Keratinocyte (primary cell): ENCODE data around the gene FBLN7. TPM values are rescaled to one million over a fixed set of nuclear protein-coding genes. Genes with fewer than 3 reads are reported as not detected.

Experiments used
- DNase-seq: peaks from one replicate; pipeline ENCODE4 v3.0.0-alpha.2; 2011; ENCODE audit warnings: low read depth, missing footprints, low spot score
- FAIRE-seq: peaks from 2 replicates; lab custom pipeline; 2011; peaks lifted over from hg19 to GRCh38; lab: Jason Lieb, UNC
- H2AFZ ChIP-seq: 2 replicates; pipeline ENCODE4 v1.6.0; 2012; ENCODE audit warnings: low read length, control low read depth, inconsistent platforms; ENCODE audit not compliant: control insufficient read depth
- H3K27ac ChIP-seq: 2 replicates; pipeline ENCODE4 v1.5.1; 2011; ENCODE audit warnings: low read length; ENCODE audit not compliant: control insufficient read depth, insufficient read depth
- H3K27me3 ChIP-seq: 3 replicates; pipeline ENCODE4 v1.6.0; 2011; ENCODE audit warnings: low read length; ENCODE audit not compliant: control insufficient read depth, insufficient read depth; ENCODE audit errors: extremely low read depth
- H3K36me3 ChIP-seq, 2 experiments: 2 replicates in 1 of 2; 3 replicates in 1 of 2; pipeline ENCODE4 v1.5.1; 2011; ENCODE audit warnings: low read length in 2 of 2, mild to moderate bottlenecking in 1 of 2; ENCODE audit not compliant: control insufficient read depth in 2 of 2, insufficient read depth in 2 of 2; ENCODE audit errors: extremely low read depth in 1 of 2
- H3K4me1 ChIP-seq: 3 replicates; pipeline ENCODE4 v1.5.1; 2011; ENCODE audit warnings: low read length; ENCODE audit not compliant: control insufficient read depth, insufficient read depth; ENCODE audit errors: extremely low read depth
- H3K4me2 ChIP-seq: 3 replicates; pipeline ENCODE4 v1.6.0; 2011; ENCODE audit warnings: low read depth, low read length; ENCODE audit not compliant: control insufficient read depth, insufficient read depth; ENCODE audit errors: extremely low read depth
- H3K4me3 ChIP-seq, 3 experiments: fragments of 200-600 bp in 1 of 3; sonication (generic) in 1 of 3; 2 replicates in 2 of 3; 3 replicates in 1 of 3; pipeline ENCODE4 v1.5.1; 2011 to 2016; ENCODE audit warnings: low read length in 3 of 3, mild to moderate bottlenecking in 3 of 3, control low read depth in 2 of 3, inconsistent platforms in 1 of 3, low read depth in 1 of 3, mixed read lengths in 1 of 3, mixed run types in 1 of 3, moderate library complexity in 1 of 3; ENCODE audit not compliant: control insufficient read depth in 2 of 3, insufficient read depth in 2 of 3; ENCODE audit errors: extremely low read depth in 1 of 3
- H3K79me2 ChIP-seq: 2 replicates; pipeline ENCODE4 v1.6.0; 2012; ENCODE audit warnings: low read length; ENCODE audit not compliant: control insufficient read depth, insufficient read depth
- H3K9ac ChIP-seq: 3 replicates; pipeline ENCODE4 v1.6.0; 2011; ENCODE audit warnings: low read length; ENCODE audit not compliant: control insufficient read depth, insufficient read depth; ENCODE audit errors: extremely low read depth
- H3K9me1 ChIP-seq: 3 replicates; pipeline ENCODE4 v1.6.0; 2011; ENCODE audit warnings: low read length; ENCODE audit not compliant: control insufficient read depth, insufficient read depth; ENCODE audit errors: extremely low read depth
- H3K9me3 ChIP-seq: 2 replicates; pipeline ENCODE4 v1.5.1; 2012; ENCODE audit warnings: low read depth, low read length; ENCODE audit not compliant: control insufficient read depth
- H4K20me1 ChIP-seq: 3 replicates; pipeline ENCODE4 v1.6.0; 2011; ENCODE audit warnings: low read length; ENCODE audit not compliant: control insufficient read depth, insufficient read depth; ENCODE audit errors: extremely low read depth
- CTCF ChIP-seq, 3 experiments: IDR thresholded peaks in 1 of 3; conservative IDR thresholded peaks in 1 of 3; optimal IDR thresholded peaks in 1 of 3; 2 replicates in 2 of 3; 3 replicates in 1 of 3; pipeline versions ENCODE3 to v1.5.1; 2011; ENCODE audit warnings: low read length in 3 of 3, mild to moderate bottlenecking in 3 of 3, moderate library complexity in 2 of 3, control low read depth in 1 of 3, inconsistent platforms in 1 of 3; ENCODE audit not compliant: insufficient read depth in 2 of 3; ENCODE audit errors: extremely low read depth in 1 of 3
- EZH2 ChIP-seq: IDR thresholded peaks from one replicate; pipeline ENCODE4 v1.6.1; 2012; ENCODE audit warnings: inconsistent platforms, mild to moderate bottlenecking, low read length, moderate library complexity
- dilution Hi-C: fragments of 300-500 bp; cut with MboI; formaldehyde crosslinking; loops from one replicate; pipeline ENCODE4 v1.7.0; 2020; ENCODE audit warnings: low sequenced_read_pairs; ENCODE audit not compliant: extremely low pct_ligation_motif_present
- polyA plus RNA-seq, 5 experiments: library from polyadenylated mRNA; depleted of rRNA in 3 of 5; stranded (reverse) in 3 of 5; stranded (forward) in 1 of 5; unstranded in 1 of 5; fragments of >200 nt; gene quantifications; 1 replicate in 1 of 5; 2 replicates in 3 of 5; 3 replicates in 1 of 5; pipeline versions ENCODE4 v1.2.1 to v1.2.3, GENCODE V29; 2011 to 2012; ENCODE audit warnings: missing spikeins in 2 of 5, low read depth in 1 of 5, low replicate concordance in 1 of 5

Gene FBLN7
- polyA plus RNA-seq, 1 donor (not counting 4 experiments of a cell fraction or from before 2014, with no cell fraction given) = not detected

DNA sequence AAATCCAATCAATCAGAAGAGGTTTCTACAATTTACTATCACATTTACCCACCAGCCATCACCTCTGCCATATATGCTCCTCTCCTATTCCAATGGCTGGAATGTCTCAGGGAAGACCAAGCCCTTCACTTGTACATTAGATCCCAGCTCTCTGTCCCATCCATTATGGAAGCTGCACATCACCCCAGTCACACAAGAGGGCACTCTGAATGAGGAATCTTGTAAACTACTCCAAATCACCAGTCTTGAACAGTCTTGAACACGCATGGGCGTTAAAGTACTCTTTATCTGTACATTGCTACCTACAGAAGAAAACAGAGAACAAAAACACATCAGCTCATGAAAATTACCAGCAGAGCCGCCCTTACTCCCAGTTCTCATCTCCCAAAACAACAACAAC, 78.0 kb downstream of the FBLN7 start:
- TF ChIP-seq CTCF (optimal IDR thresholded peaks at IDR 0.05 in 1 of 3, IDR thresholded peaks at IDR 0.05 in 1 of 3, conservative IDR thresholded peaks at IDR 0.05 in 1 of 3; ENCODE audit: extremely low read depth in 1 of 3, insufficient read depth in 2 of 3, low read length in 3 of 3) (peak in 2 of 3 experiments; percentile 11 to 47), EZH2 (no peak)

DNA sequence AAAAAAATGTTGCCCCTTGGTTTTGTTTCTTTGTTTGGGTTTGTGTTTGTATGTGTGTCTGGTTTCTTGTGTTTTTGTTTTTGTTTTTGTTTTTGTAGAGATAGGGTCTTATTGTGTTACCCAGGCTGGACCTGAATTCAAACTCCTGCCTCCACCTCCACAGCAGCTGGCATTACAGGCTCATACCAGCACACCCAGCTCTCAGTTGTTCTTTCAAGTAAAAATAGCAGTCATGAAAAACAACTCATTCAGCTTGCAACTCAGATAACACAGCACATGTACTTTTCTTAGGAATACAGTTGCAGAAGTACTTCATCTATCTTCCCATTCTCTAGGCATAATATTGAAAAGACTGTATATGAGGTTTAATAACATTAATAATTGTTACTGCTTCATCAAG, 79.7 kb downstream of the FBLN7 start:
- Histone ChIP-seq H3K36me3 (peaks cover 1 to 6% of the 10 kb centered on the region in 2 experiments), H3K27ac (no peak overlapping the region), H3K9me1 (no peaks in the 10 kb centered on the region), H3K9ac (no peak overlapping the region), H3K27me3 (no peaks in the 10 kb centered on the region), H3K4me3 (no peak overlapping the region), H3K4me1 (no peaks in the 10 kb centered on the region), H2AFZ (no peak overlapping the region), H3K4me2 (no peak overlapping the region), H4K20me1 (no peaks in the 10 kb centered on the region), H3K9me3 (no peaks in the 10 kb centered on the region), H3K79me2 (no peaks in the 10 kb centered on the region)
- FAIRE-seq (no peak), DNase-seq (no peak)
- TF ChIP-seq CTCF (optimal IDR thresholded peaks at IDR 0.05 in 1 of 3, IDR thresholded peaks at IDR 0.05 in 1 of 3, conservative IDR thresholded peaks at IDR 0.05 in 1 of 3; ENCODE audit: extremely low read depth in 1 of 3, insufficient read depth in 2 of 3, low read length in 3 of 3) (no peak), EZH2 (no peak)
- dilution Hi-C loops = no loop called here

More for the DNA sequence above, 78.0 kb downstream of the FBLN7 start:
- Histone ChIP-seq H4K20me1 (no peaks in the 10 kb centered on the region), H3K9ac (no peak overlapping the region), H3K36me3 (peaks cover 1 to 6% of the 10 kb centered on the region in 2 experiments), H3K27ac (no peak overlapping the region), H3K4me2 (no peak overlapping the region), H2AFZ (no peak overlapping the region), H3K79me2 (no peaks in the 10 kb centered on the region), H3K4me1 (no peaks in the 10 kb centered on the region), H3K4me3 (no peak overlapping the region), H3K9me1 (no peaks in the 10 kb centered on the region), H3K27me3 (no peaks in the 10 kb centered on the region), H3K9me3 (no peaks in the 10 kb centered on the region)
- dilution Hi-C loops = no loop called here
- no peak for DNase-seq
- FAIRE-seq = no peak
